HepG2 (cell line): Measurements from ENCODE around the gene PALM. TPM values are rescaled to one million over a fixed set of nuclear protein-coding genes. Genes with fewer than 3 reads are reported as not detected.

ENCODE experiments used
- ARHGAP35 ChIP-seq: sonication (generic); formaldehyde crosslinking; IDR thresholded peaks from 2 replicates; pipeline ENCODE4 v1.9.0; 2022; ENCODE audit warnings: mild to moderate bottlenecking, inconsistent platforms, moderate library complexity, missing genetic modification reagents, borderline replicate concordance
- ATAD3A ChIP-seq: sonication (generic); formaldehyde crosslinking; IDR thresholded peaks from 2 replicates; pipeline ENCODE4 v1.4.0; 2020; ENCODE audit warnings: missing genetic modification reagents
- ATRX ChIP-seq: sonication (generic); formaldehyde crosslinking; IDR thresholded peaks from 2 replicates; pipeline ENCODE4 v1.4.0; 2020; ENCODE audit warnings: missing genetic modification reagents, borderline replicate concordance
- ELF4 ChIP-seq: sonication (generic); formaldehyde crosslinking; IDR thresholded peaks from 2 replicates; pipeline ENCODE4 v1.5.0; 2020; ENCODE audit warnings: missing genetic modification reagents, mild to moderate bottlenecking, moderate library complexity, borderline replicate concordance
- FOSL2 ChIP-seq: sonication (generic); formaldehyde crosslinking; IDR thresholded peaks from 2 replicates; pipeline ENCODE4 v1.4.0; 2020; ENCODE audit warnings: missing genetic modification reagents
- FOXC1 ChIP-seq: sonication (generic); formaldehyde crosslinking; IDR thresholded peaks from 2 replicates; pipeline ENCODE4 v1.8.0; 2022; ENCODE audit warnings: mild to moderate bottlenecking, missing genetic modification reagents, borderline replicate concordance
- HNRNPLL ChIP-seq: fragments of 200-400 bp; formaldehyde crosslinking; IDR thresholded peaks from 2 replicates; pipeline ENCODE4 v1.6.1; 2017; ENCODE audit warnings: mild to moderate bottlenecking, low read depth, low read length; ENCODE audit not compliant: poor library complexity, severe bottlenecking
- HOXA7 ChIP-seq: sonication (generic); formaldehyde crosslinking; IDR thresholded peaks from 2 replicates; pipeline ENCODE4 v1.8.1; 2022; ENCODE audit warnings: mild to moderate bottlenecking, missing genetic modification reagents, moderate library complexity
- MTF1 ChIP-seq: sonication (generic); formaldehyde crosslinking; IDR thresholded peaks from 2 replicates; pipeline ENCODE4 v1.5.0; 2020; ENCODE audit warnings: missing genetic modification reagents
- NONO ChIP-seq, 2 experiments: fragments of 450-650 bp in 1 of 2; sonication (generic) in 1 of 2; formaldehyde crosslinking in 1 of 2; IDR thresholded peaks in 1 of 2; conservative IDR thresholded peaks in 1 of 2; 2 replicates each; pipeline versions ENCODE4 v1.6.1 to v1.8.0; 2017 to 2022; ENCODE audit warnings: mild to moderate bottlenecking in 1 of 2, missing genetic modification reagents in 1 of 2, moderate library complexity in 1 of 2
- RBFOX2 ChIP-seq: fragments of 200-400 bp; formaldehyde crosslinking; IDR thresholded peaks from 2 replicates; pipeline ENCODE4 v1.6.1; 2017; ENCODE audit warnings: low read depth, mild to moderate bottlenecking, low read length
- ZNF160 ChIP-seq: sonication (generic); formaldehyde crosslinking; IDR thresholded peaks from 2 replicates; pipeline ENCODE4 v1.8.0; 2022; ENCODE audit warnings: mild to moderate bottlenecking, inconsistent platforms, missing genetic modification reagents
- ZNF510 ChIP-seq: sonication (generic); formaldehyde crosslinking; IDR thresholded peaks from 2 replicates; pipeline ENCODE4 v1.4.0; 2020; ENCODE audit warnings: low read depth, mild to moderate bottlenecking, missing genetic modification reagents
- ZNF558 ChIP-seq: sonication (generic); formaldehyde crosslinking; IDR thresholded peaks from 2 replicates; pipeline ENCODE4 v1.9.0; 2022; ENCODE audit warnings: mild to moderate bottlenecking, missing genetic modification reagents, borderline replicate concordance
- ZNF670 ChIP-seq: sonication (generic); formaldehyde crosslinking; IDR thresholded peaks from 2 replicates; pipeline ENCODE4 v1.8.0; 2022; ENCODE audit warnings: mild to moderate bottlenecking, missing genetic modification reagents, borderline replicate concordance
- ZNF713 ChIP-seq: sonication (generic); formaldehyde crosslinking; IDR thresholded peaks from 2 replicates; pipeline ENCODE4 v1.4.0; 2020; ENCODE audit warnings: mild to moderate bottlenecking, missing genetic modification reagents
- ZNF746 ChIP-seq: sonication (generic); formaldehyde crosslinking; IDR thresholded peaks from 2 replicates; pipeline ENCODE4 v1.8.0; 2022; ENCODE audit warnings: mild to moderate bottlenecking, missing genetic modification reagents
- polyA plus RNA-seq, 8 experiments: library from polyadenylated mRNA; depleted of rRNA in 3 of 8; stranded (reverse) in 7 of 8; unstranded in 1 of 8; fragments of >200 nt; fragmentation: Illumina TruSeq in 4 of 8; extraction: Trizol in 4 of 8; gene quantifications; 2 replicates each; pipeline versions ENCODE4 v1.2.1 to v1.2.3, GENCODE V29; 2011 to 2016; ENCODE audit warnings: low read depth in 4 of 8, missing spikeins in 1 of 8, mixed read lengths in 1 of 8; ENCODE audit not compliant: insufficient read depth in 1 of 8
- total RNA-seq, 5 experiments: library from RNA; depleted of rRNA; stranded (reverse); fragments of >200 nt; fragmentation: Illumina TruSeq; extraction: Trizol; gene quantifications; 2 replicates each; pipeline ENCODE4 v1.2.3, GENCODE V29; 2016; ENCODE audit warnings: low read depth in 1 of 5
- TF ChIP-seq, protein P1 (sequence below): sonication (generic); formaldehyde crosslinking; IDR thresholded peaks from 2 replicates; pipeline ENCODE4 v1.4.0; 2020; ENCODE audit warnings: mild to moderate bottlenecking, low read depth, missing genetic modification reagents
- TF ChIP-seq, protein P2 (sequence below): sonication (generic); formaldehyde crosslinking; IDR thresholded peaks from 2 replicates; pipeline ENCODE4 v1.5.0; 2020; ENCODE audit warnings: mild to moderate bottlenecking, missing genetic modification reagents, moderate library complexity
- TF ChIP-seq, protein P3 (sequence below): sonication (generic); formaldehyde crosslinking; IDR thresholded peaks from 2 replicates; pipeline ENCODE4 v1.5.0; 2020; ENCODE audit warnings: missing genetic modification reagents
- TF ChIP-seq, protein P4 (sequence below): IDR thresholded peaks from 2 replicates; pipeline ENCODE4 v1.4.0; 2020; ENCODE audit warnings: mild to moderate bottlenecking, missing genetic modification reagents

PALM gene
- total and polyA plus RNA-seq, 2 of the 13 experiments (the other 11 are each of a cell fraction or from before 2014, with no cell fraction given), result 4.0 to 9.7 TPM

- peak; percentile 60; the same call in 1 of the 2 replicates for TF ChIP-seq ZNF160 (CRISPR knock-in tag)
- no peak for TF ChIP-seq ELF4
- TF ChIP-seq RBFOX2, result no peak
- TF ChIP-seq ZNF558 (CRISPR knock-in tag), result no peak
- no peak for TF ChIP-seq NONO (IDR thresholded peaks at IDR 0.05)
- 0 out of 2 replicates have a peak, but pooled peaks have one; percentile 39 for TF ChIP-seq NONO (CRISPR knock-in tag; conservative IDR thresholded peaks at IDR 0.05)
- TF ChIP-seq, protein P1, sequence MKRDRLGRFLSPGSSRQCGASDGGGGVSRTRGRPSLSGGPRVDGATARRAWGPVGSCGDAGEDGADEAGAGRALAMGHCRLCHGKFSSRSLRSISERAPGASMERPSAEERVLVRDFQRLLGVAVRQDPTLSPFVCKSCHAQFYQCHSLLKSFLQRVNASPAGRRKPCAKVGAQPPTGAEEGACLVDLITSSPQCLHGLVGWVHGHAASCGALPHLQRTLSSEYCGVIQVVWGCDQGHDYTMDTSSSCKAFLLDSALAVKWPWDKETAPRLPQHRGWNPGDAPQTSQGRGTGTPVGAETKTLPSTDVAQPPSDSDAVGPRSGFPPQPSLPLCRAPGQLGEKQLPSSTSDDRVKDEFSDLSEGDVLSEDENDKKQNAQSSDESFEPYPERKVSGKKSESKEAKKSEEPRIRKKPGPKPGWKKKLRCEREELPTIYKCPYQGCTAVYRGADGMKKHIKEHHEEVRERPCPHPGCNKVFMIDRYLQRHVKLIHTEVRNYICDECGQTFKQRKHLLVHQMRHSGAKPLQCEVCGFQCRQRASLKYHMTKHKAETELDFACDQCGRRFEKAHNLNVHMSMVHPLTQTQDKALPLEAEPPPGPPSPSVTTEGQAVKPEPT (CRISPR knock-in tag), result no peak
- TF ChIP-seq, protein P2, sequence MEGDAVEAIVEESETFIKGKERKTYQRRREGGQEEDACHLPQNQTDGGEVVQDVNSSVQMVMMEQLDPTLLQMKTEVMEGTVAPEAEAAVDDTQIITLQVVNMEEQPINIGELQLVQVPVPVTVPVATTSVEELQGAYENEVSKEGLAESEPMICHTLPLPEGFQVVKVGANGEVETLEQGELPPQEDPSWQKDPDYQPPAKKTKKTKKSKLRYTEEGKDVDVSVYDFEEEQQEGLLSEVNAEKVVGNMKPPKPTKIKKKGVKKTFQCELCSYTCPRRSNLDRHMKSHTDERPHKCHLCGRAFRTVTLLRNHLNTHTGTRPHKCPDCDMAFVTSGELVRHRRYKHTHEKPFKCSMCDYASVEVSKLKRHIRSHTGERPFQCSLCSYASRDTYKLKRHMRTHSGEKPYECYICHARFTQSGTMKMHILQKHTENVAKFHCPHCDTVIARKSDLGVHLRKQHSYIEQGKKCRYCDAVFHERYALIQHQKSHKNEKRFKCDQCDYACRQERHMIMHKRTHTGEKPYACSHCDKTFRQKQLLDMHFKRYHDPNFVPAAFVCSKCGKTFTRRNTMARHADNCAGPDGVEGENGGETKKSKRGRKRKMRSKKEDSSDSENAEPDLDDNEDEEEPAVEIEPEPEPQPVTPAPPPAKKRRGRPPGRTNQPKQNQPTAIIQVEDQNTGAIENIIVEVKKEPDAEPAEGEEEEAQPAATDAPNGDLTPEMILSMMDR (CRISPR knock-in tag), result peak; percentile 98
- TF ChIP-seq ATAD3A (CRISPR knock-in tag), result no peak
- TF ChIP-seq HNRNPLL, result peak; percentile 65
- no peak for TF ChIP-seq ZNF746
- peak; percentile 72; the same call in 1 of the 2 replicates for TF ChIP-seq ZNF670
- no peak for TF ChIP-seq ATRX (CRISPR knock-in tag)
- TF ChIP-seq, protein P3, sequence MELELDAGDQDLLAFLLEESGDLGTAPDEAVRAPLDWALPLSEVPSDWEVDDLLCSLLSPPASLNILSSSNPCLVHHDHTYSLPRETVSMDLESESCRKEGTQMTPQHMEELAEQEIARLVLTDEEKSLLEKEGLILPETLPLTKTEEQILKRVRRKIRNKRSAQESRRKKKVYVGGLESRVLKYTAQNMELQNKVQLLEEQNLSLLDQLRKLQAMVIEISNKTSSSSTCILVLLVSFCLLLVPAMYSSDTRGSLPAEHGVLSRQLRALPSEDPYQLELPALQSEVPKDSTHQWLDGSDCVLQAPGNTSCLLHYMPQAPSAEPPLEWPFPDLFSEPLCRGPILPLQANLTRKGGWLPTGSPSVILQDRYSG (CRISPR knock-in tag), result no peak
- TF ChIP-seq FOXC1 (CRISPR knock-in tag), result peak; percentile 94; the same call in 1 of the 2 replicates
- TF ChIP-seq ZNF510 (CRISPR knock-in tag), result no peak
- TF ChIP-seq FOSL2, result peak; percentile 44
- TF ChIP-seq, protein P4, sequence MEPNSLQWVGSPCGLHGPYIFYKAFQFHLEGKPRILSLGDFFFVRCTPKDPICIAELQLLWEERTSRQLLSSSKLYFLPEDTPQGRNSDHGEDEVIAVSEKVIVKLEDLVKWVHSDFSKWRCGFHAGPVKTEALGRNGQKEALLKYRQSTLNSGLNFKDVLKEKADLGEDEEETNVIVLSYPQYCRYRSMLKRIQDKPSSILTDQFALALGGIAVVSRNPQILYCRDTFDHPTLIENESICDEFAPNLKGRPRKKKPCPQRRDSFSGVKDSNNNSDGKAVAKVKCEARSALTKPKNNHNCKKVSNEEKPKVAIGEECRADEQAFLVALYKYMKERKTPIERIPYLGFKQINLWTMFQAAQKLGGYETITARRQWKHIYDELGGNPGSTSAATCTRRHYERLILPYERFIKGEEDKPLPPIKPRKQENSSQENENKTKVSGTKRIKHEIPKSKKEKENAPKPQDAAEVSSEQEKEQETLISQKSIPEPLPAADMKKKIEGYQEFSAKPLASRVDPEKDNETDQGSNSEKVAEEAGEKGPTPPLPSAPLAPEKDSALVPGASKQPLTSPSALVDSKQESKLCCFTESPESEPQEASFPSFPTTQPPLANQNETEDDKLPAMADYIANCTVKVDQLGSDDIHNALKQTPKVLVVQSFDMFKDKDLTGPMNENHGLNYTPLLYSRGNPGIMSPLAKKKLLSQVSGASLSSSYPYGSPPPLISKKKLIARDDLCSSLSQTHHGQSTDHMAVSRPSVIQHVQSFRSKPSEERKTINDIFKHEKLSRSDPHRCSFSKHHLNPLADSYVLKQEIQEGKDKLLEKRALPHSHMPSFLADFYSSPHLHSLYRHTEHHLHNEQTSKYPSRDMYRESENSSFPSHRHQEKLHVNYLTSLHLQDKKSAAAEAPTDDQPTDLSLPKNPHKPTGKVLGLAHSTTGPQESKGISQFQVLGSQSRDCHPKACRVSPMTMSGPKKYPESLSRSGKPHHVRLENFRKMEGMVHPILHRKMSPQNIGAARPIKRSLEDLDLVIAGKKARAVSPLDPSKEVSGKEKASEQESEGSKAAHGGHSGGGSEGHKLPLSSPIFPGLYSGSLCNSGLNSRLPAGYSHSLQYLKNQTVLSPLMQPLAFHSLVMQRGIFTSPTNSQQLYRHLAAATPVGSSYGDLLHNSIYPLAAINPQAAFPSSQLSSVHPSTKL (CRISPR knock-in tag), result peak; percentile 32; the same call in 1 of the 2 replicates
- peak; percentile 88; the same call in 1 of the 2 replicates for TF ChIP-seq ARHGAP35 (CRISPR knock-in tag)
- no peak for TF ChIP-seq MTF1
- TF ChIP-seq ZNF713 (CRISPR knock-in tag), result 0 out of 2 replicates have a peak, but pooled peaks have one; percentile 93
- no peak for TF ChIP-seq HOXA7 (CRISPR knock-in tag)
Measured at GRCh38 chr19:664913-665443, 43.8 kb upstream of the PALM start (continued).
